Stimulated activated naive CD4-positive, alpha-beta T cell treated with Interleukin-2 at 50 U/mL for 16 hours (primary cell): Measurements from ENCODE around the gene NR4A2.

Experiments used
- DNase-seq: peaks from one replicate; lab custom pipeline; 2025; lab: John Stamatoyannopoulos, UW

Gene NR4A2

GRCh38 chr2:156340377-156340776, 7.9 kb upstream of the NR4A2 start:
- DNase-seq: no peak

DNA sequence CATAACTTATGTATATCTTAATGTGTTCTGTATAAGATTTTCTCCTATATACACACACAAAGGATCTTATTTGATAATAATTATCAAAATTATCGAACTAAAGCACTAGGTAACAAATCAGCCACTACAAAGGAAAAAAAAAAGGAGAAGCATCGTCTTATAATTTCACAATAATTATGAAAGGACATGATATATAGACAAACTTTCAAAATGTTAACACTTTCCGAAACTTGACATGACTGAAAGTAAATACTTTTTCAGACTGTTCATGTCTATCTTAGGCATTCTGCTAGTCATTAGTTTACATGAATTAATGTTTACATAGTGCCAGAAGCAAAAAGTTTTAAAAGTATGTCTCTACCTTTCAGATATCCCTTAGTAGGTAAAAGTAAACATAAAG, 7.3 kb upstream of the NR4A2 start:
- DNase-seq: no peak

- no peak for DNase-seq
These were observed 6.8 kb upstream of the NR4A2 start for GRCh38 chr2:156339110-156339847.

- DNase-seq: no peak
These were observed 6.1 kb upstream of the NR4A2 start for GRCh38 chr2:156338578-156338977.

- peak; percentile 86 for DNase-seq
These were observed 2.3 kb upstream of the NR4A2 start for GRCh38 chr2:156334496-156335478.

DNA sequence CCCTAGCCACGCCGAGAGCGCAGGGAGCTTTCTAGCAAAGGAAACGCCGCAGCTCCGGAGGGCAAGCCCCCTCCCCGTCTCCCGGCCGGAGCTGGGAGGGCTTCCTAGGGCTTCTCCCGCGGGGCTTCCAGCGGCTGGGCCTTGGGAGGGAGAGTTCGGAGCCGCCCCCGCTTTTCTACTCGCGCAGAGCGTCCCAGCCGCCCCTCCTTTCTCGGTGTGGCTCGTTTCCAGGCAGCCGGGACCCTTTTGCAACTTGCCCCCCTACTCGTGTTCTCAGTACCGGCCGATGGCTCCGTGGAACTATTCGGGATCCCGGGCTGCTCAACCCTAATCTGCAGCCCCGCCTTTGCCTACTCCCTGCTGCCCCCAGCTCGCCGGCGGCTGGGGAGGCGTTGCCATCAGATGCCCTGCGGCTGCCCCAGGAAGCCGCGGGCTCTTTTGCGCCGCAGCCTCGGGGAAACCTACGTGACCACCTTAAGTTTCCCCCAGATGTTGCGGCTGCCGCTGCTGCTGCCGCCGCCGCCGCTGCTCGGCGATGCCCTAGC, 1.5 kb upstream of the NR4A2 start:
- no peak for DNase-seq

DNA sequence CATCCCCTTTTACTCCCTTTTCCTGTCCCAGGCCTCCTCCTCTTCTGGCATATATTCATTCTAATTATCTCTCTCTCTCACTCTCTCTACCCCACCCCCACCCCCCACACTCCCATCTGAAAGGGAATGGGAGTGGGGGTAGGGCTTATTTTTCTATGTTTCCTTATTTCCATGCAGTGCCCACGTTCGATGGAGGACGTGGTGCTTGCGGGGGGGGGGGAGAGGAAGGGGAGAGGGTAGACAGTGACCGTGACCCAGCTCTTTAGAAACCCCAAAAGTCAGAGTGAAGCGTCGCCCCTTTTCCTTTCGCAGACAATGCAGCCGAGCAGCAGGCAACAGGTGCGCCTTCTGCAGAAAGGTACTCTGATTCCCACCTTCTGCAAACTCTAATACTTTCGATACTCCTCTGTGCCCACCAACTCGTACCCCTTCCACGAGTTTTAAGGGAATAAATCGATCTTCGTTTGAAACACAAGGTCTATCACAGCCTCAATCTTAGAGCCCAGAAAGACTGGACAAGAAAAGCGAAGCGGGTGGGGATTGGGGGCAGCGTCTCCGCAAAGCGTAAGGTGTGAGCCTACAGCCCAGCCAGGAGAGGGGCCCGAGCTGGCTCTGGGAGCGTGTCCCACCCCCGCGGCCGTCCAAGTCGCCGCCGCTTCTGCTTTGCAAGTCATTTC, 891 bp upstream of the NR4A2 start:
- DNase-seq: peak; percentile 53

DNA sequence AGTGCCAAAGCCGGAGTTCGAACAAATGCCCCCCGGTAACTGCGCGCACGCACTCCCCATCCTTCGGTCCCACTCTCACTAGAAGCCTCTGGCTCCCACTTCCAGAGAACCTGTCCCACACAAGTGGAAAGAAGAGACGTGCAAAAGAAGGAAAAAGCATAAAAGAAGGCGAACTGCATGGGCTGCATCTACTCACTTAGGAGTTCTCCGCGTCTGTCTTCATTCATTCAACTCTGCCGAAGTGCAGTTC, 312 bp downstream of the NR4A2 start:
- no peak for DNase-seq

- DNase-seq: no peak
These were observed 793 bp downstream of the NR4A2 start for GRCh38 chr2:156331572-156332283.

DNA sequence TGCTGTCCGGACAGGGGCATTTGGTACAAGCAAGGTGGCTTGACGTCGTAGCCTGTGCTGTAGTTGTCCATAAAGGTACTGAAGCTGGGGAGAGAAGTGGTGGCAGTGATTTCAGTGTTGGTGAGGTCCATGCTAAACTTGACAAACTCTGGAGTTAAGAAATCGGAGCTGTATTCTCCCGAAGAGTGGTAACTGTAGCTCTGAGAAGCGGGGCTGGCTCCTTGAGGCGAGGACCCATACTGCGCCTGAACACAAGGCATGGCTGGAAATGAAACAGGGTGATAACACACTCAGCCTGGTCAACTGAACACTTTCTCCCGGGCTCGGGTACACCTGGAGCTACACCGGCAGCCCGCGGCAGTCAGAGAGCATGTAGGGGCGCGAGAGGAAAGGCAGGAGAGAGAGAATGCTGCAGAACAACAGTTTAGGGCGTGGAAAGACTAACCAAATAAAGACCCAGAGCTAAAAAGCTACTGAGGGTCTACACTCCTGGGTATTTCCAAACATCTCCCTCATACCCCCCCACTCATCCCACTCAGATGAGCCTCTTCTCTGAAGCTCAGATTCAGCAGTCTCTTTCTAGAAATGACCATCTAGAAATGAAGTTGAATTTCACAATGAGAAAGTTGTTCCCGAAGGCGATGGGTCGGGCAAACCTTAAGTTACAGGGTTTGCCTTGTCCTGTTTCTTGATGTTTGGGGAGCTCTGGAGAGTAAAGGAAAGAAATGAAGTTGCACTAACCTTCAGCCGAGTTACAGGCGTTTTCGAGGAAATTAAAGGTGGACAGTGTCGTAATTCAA, 2.4 kb downstream of the NR4A2 start:
- no peak for DNase-seq

- no peak for DNase-seq
These were observed 3.2 kb downstream of the NR4A2 start for GRCh38 chr2:156329031-156329926.

DNA sequence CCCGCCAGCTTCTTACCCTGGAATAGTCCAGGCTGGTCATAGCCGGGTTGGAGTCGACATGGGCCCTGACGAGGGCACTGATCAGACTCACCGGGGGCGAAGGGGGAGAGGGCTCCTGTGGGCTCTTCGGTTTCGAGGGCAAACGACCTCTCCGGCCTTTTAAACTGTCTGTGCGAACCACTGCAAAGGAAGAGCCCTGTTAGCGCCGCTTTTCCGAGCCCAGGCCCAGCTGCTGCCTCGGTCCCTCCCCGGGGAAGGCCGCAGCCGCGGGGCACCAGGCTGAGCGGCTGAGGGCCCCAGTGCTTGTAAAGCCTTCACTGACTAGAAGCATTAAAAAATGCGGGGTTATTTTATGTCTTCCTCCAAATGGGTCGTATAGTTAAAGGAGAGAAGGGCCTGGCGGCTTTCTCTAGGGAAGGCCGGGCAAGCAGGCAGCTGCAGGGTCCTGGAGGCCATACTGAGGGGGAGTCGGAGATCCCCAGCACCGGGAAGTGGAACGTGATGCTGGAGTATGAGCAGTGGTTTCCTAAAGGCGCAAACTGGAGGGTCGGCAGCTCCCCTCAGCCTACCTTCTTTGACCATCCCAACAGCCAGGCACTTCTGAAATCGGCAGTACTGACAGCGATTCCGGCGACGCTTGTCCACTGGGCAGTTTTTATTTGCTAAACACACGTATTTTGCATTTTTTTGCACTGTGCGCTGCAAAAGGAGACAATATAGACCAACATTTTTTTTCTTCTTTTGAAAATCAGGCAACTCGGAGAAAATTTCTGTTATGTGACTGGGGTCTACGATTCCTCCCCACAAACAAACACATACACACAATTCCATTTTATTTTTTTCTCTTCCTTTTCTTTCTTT, 4.5 kb downstream of the NR4A2 start:
- no peak for DNase-seq

DNA sequence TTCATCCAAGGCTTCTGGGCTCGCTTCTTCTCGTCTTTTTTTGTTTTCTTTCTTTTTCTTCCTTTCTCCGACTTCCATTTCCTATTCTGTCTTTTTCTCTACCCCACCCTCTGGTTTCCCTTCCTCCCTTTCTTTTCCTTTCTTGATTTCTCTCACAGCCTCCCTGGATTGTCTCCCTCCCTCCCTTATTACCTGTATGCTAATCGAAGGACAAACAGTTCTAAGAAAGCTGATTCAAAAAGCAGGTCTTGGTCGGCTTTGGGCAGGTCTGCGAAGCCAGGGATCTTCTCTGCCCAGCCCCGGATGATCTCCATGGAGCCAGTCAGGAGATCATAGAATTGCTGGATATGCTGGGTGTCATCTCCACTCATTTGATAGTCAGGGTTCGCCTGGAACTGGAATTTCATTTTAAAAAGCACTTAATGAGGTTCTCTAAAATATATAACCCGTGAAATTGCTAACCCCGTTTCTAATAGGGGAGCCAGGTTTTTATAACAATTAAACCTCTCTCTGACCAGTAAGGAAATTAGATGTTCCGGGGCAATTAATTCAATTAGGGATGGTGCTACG, 5.9 kb downstream of the NR4A2 start:
- no peak for DNase-seq

GRCh38 chr2:156325688-156326525, 6.6 kb downstream of the NR4A2 start:
- DNase-seq: no peak

DNA sequence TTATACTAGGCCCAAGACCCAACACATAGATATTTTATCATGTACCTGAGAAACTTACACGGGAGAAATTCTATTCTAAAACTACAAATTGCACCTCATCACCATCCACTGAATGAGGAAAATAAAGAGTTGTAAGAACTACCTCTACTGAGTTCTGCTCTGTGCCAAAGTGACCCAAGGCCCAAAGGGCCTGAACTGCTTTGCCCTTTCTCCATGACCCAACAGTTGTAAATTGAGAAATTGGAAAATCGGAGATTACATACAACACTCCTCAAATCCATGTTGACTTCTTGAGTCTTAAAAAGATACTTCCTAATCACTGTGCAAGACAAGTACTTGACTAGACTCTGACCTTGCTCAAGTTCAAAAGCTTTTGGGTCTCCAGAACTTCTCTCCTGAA, 8.8 kb downstream of the NR4A2 start:
- no peak for DNase-seq

- no peak for DNase-seq
These were observed 9.8 kb downstream of the NR4A2 start for GRCh38 chr2:156322686-156323231.

DNA sequence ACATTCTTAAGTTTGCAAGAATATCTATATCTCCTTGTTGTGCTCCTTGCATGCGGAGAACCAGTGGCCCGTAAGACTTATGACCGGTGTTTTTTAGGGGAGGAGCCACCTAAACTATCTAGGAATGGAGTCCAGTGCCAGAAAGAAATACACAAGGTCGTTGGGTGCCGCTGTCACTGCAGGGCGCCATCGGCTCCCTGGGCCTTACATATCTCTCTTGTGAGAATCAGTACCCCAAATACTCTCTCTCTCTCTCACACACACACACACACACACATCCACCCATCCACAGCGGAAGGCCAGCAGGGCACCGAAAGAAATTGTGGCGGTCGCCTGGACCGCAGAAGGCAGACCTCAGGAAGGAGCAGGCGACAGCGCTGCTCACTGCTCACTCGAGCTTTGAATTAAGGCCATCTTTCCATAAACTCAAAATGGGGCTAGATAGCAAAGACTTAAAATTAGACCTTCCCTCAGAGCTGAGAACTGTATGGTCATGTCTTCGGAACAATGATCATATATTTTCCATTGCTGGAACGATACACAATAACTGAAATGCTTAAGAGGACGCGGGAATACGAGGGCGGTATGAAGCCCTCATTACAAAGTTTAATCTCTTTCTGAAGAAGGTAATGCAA, 10.4 kb downstream of the NR4A2 start:
- no peak for DNase-seq
